ENCODE results near the gene FBXO31.
A peak's percentile ranks its signal among the peaks of the same experiment; 100 is the strongest.
"Not testable (repeated sequence)": the region's sequence is repeated elsewhere in the genome, so short reads cannot be mapped to it uniquely, and the experiment has no call there.

The FBXO31 gene

GRCh38 chr16:87382023-87382785, 1.4 kb downstream of the FBXO31 start:
- no peak for DNase-seq

- peak; percentile 69 for DNase-seq
These were observed 2.7 kb downstream of the FBXO31 start for GRCh38 chr16:87380881-87381280.

GRCh38 chr16:87380403-87380802, 3.2 kb downstream of the FBXO31 start:
- DNase-seq: no peak

- not testable (repeated sequence) for DNase-seq
These were observed 4.2 kb downstream of the FBXO31 start for GRCh38 chr16:87379312-87379752.

- DNase-seq: no peak
These were observed 6.9 kb downstream of the FBXO31 start for GRCh38 chr16:87376660-87377059.

- DNase-seq: no peak
These were observed 8.0 kb downstream of the FBXO31 start for GRCh38 chr16:87375426-87376135.

- no peak for DNase-seq
These were observed 9.3 kb downstream of the FBXO31 start for GRCh38 chr16:87374313-87374712.

- DNase-seq: no peak
These were observed 11.3 kb downstream of the FBXO31 start for GRCh38 chr16:87372305-87372704.

GRCh38 chr16:87371261-87371866, 12.2 kb downstream of the FBXO31 start:
- DNase-seq: no peak

GRCh38 chr16:87369796-87370719, 13.5 kb downstream of the FBXO31 start:
- no peak for DNase-seq

GRCh38 chr16:87369117-87369765, 14.3 kb downstream of the FBXO31 start:
- no peak for DNase-seq

GRCh38 chr16:87368029-87368770, 15.4 kb downstream of the FBXO31 start:
- peak; percentile 76 for DNase-seq

GRCh38 chr16:87367529-87367928, 16.0 kb downstream of the FBXO31 start:
- DNase-seq: no peak

- DNase-seq: no peak
These were observed 16.6 kb downstream of the FBXO31 start for GRCh38 chr16:87366930-87367329.

- no peak for DNase-seq
These were observed 17.3 kb downstream of the FBXO31 start for GRCh38 chr16:87366288-87366687.

- no peak for DNase-seq
These were observed 18.4 kb downstream of the FBXO31 start for GRCh38 chr16:87365021-87365713.

GRCh38 chr16:87363771-87364455, 19.7 kb downstream of the FBXO31 start:
- no peak for DNase-seq

- not testable (repeated sequence) for DNase-seq
These were observed 20.6 kb downstream of the FBXO31 start for GRCh38 chr16:87362828-87363559.

- DNase-seq: no peak
These were observed 21.5 kb downstream of the FBXO31 start for GRCh38 chr16:87361916-87362619.
